Activated T-helper 1 cell treated with Interleukin-2 at 50 U/mL for 16 hours (primary cell): Measurements from ENCODE around the gene CTNNA1.
"Not testable (repeated sequence)": the region's sequence is repeated elsewhere in the genome, so short reads cannot be mapped to it uniquely, and the experiment has no call there.

Source experiments
- DNase-seq: peaks from one replicate; pipeline ENCODE4 v3.0.0-alpha.2; 2020; ENCODE audit warnings: low read depth

Gene CTNNA1

DNA sequence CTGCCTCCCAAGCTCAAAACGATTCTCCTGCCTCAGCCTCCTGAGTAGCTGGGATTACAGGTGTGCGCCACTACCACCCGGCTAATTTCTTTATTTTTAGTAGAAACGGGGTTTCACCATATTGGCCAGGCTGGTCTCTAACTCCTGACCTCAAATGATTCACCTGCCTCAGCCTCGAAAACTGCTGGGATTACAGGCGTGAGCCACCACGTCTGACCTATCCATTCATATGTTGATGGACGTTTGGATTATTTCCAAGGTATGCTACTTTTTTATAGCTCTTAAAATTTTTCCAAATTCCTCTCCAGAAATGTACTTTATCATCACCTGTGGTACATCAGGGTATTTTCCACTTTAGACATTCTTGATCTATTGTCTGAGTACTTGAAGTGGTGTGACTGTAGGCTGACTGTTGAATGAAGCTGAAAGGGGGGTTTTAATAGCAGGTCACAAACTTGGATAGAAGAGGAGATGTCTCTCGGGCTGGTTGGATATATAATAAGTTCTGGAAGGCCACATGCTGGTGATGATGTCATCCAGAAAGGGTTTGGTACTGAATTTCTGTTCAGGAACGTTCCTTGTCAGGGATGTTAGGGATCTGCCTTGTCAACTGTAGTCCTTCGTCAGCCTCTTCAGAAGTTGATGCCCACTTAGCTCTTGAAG is 7.4 kb downstream of the CTNNA1 start:
- no peak for DNase-seq

DNA sequence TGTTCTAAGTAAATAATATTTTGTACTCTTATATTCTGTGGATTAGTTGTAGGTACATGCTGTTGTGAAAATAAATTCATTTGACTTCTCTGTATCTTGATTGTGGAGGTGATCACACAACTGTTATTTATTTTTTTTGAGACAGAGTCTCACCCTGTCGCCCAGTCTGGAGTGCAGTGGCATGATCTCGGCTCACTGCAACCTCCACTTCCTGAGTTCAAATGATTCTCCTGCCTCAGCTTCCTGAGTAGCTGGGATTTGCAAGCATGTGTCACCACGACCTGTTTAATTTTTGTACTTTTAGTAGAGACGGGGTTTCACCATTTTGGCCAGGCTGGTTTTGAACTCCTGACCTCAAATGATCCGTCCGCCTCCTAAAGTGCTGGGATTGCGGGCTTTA is 7.9 kb downstream of the CTNNA1 start:
- not testable (repeated sequence) for DNase-seq

DNA sequence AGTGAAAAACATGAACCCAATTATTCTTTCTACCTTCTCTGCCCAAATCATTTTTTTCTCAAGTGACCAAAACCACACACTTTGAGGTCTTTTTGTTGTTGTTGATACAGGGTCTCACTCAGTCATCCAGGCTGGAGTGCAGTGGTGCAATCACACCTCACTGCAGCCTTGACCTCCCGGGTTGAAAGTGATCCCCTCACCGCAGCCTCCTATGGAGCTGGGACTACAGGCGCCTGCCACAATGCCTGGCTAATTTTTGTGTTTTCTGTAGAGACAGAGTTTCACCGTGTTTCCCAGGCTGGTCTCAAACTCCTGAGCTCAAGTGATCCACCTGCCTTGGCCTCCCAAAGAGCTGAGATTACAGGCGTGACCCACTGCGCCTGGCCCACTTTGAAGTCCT is 8.4 kb downstream of the CTNNA1 start:
- not testable (repeated sequence) for DNase-seq

DNA sequence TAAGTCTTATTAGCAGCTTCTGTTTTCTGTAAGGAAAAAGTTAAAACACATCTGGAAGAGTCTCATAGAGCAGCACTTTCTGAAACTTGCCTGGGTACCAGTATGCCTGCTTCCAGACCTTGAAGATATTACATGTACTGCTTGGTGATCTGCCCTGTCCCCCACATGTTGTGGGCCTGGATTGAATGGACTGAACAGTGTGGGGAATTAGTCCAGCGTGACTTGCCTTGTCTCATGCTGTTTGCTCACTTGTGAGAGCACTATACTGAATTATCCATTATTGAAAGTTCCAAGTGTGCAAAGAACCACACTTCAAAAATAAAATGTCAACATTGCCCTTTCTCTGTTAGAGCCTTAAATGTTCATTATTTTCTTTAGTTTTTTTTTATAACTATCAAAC is 8.9 kb downstream of the CTNNA1 start:
- DNase-seq = no peak

DNA sequence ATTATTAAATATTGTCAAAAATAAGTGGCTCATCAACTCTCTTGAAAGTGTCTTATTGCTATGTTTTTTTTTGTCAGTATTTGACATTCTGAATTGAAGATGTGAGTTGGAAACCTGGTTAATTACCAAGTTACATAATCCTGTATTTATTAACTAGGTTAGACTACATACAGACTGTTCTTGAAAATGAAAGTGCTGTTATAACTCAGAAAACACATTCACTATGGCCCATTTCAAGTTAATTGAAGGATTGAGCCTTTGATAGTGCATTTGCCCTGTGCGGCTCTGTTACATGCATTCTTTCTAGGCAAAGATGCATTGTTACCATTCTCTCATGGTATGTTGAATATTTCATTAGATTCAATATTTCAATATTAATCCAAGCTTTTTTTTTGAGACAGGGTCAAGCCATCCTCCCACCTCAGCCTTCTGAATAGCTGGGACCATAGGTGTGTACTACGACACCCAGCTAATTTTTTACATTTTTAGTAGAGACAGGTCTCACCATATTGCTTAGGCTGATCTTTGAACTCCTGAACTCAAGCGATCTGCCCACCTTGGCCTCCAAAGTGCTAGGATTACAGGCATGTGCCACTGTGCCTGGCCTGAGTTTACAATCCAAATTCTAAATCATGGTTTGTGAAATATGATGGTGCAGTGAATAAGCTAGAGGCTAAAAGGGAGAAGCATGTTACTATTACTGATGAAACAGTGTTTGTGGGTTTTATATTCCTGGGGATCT is 10.0 kb downstream of the CTNNA1 start:
- no peak for DNase-seq

DNA sequence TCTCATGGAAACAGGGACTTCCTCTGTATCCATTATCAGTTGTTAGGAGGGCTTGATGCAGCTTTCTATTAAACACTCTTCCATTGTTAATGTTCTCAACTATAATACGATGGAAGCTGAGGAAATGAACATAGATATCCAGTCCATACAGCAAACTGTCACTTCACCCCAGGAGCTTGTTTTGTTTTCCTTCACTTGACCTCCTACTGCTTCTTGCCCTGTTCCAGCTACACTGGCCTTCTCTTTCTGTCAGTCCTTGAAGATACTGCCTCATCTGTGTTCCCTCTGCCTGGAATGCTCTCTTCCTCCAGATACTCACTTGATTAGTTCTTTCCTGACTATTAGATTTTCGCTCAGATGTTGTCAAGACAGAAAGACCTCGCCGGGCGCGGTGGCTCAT is 17.1 kb downstream of the CTNNA1 start:
- no peak for DNase-seq

DNA sequence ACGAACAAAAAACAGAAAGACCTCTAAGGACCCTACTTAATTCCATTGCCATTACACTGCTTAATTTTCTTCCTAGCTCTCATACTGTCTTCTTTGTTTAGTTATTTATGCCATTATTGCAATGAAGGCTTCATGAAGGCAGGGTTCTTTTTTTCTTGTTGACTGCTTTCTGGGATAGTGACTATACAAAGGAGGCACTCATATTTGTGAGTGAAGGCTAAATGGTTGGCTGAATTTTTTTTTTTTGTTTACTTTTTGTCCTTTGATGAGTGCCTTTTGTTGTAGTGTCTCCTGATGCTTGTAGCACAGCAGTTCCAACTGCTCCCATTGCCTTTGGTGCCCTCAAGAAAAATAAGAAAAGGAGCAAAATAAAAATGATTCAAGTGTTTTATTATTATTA is 17.8 kb downstream of the CTNNA1 start:
- DNase-seq = no peak

DNA sequence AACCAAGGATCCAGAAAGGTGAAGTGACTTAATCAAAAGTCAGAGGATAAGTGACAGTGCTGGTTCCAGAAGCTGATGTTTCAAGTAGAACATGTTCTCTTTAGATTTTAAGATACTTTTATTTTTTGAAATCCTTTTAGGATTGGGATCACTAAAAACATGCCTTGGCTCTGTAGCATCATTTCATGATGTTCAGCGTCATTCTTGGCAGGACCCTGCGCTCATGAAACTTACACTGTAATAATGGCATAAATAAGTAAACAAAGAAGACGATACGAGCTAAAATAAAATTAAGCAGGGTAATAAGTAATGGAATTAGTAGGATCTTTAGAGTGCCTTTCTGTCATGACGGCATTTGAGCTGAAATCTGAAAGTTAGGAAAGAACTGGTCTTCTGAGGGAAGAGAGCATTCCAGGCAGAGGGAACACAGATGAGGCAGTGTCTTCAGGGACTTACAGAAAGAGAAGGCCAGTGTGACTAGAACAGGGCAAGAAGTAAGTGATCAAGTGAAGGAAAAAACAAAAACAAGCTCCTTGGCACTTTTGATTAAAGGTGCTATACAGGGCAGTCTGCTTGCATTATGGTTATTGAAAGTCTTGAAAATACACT is 19.9 kb downstream of the CTNNA1 start:
- no peak for DNase-seq

DNA sequence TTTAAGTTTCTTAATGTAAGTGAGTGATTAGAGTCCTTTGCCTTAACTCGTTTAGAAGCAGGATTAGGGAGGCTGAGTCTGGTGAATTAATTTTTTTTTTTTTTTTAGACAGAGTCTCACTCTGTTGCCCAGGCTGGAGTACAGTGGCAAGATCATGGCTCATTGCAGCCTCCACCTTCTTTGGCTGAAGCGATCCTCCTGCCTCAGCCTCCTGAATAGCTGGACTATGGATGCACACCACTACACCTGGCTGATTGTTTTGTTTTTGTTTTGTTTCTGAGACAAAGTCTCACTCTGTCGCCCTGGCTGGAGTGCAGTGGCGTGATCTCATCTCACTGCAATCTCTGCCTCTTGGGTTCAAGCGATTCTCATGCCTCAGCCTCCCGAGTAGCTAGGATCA is 20.4 kb downstream of the CTNNA1 start:
- not testable (repeated sequence) for DNase-seq

DNA sequence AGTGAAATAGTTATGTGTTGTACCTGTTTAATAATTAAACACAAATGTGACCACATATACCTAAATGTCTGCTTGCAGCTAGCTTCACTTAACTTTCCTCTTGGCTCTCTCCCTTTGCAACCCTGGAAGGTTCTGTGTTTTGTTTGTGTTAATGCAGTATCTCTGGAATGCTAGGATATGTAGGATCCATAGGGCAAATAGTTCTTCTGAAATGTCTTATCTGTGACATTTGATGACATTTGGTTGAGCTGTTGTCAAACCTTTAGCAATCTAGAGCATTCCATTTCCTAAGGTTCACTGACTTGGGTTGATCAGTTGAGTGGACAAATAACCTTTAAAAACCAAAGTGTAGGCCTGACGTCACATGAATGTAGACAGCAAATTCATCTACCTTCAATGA is 21.8 kb downstream of the CTNNA1 start:
- DNase-seq = no peak

DNA sequence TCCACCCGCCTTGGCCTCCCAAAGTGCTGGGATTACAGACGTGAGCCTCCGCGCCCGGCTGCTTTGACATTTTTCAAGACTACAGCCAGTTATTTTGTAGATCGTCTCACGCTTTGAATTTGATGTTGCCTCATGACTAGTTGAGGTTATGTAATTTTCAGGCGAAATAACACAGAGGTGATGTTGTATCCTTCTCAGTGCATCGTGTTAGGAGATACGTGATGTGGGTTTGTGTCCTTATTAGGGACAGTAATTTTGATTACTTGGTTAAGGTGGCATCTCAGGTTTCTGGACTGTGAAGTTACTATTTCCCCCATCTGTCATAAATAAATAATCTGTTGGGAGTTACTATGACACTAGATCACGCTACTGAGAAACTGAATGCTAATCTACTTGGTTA is 25.0 kb downstream of the CTNNA1 start:
- no peak for DNase-seq

DNA sequence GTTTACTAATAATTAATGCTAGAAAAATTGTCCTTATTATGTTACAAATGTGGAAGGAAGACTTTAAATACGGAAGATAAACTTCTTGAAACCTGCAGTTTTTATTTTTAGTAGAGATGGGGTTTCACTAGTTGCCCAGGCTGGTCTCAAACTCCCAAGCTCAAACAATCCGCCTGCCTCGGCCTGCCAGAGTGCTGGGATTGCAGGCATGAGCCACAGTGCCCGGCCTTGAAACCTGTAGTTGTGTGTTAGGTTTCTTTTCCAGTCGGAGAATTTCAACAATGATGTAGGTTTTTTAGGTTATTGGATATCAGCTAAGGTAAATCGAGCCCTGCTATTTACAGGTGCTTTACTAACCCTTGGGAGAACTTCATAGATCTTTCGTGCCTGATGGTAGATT is 30.8 kb downstream of the CTNNA1 start:
- no peak for DNase-seq

DNA sequence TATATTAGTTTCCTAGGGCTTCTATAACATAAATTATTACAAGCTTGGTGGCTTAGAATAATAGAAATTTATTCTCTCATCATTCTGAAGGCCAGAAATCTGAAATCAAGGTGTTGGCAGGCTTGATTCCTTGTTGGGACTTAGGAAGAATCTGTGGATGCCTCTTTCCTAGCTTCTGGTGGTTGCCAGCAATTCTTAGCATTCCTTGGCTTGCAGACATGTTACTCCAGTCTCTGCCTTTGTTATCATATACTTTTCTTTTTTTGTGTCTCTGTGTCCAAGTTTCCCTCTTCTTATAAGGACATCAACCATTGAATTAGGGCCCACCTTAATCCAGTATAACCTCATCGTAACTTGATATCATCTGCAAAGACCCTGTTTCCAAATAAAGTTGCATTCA is 31.4 kb downstream of the CTNNA1 start:
- no peak for DNase-seq

DNA sequence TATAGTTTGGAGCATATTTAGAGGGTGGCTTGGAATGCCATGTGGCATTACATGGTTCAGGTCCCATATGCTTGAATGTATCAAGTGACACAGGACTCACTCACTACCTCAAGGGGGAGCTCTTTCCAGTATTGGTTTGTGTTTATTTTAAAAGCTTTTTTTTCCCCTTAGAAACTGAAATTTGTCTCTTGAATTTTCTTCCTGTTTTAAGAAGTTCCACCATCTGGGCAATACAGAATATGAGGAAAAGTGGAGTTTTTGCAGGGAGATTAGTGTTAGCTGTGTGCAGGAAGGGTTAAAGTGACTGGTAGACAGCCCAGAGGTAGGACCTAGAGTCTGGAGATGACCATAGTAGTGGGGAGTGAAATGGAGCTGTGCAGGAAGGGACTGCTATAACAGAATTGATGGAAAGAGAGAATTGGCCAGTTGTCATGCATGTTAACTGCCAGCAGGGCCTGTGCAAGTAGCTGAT is 36.6 kb downstream of the CTNNA1 start:
- DNase-seq = no peak

DNA sequence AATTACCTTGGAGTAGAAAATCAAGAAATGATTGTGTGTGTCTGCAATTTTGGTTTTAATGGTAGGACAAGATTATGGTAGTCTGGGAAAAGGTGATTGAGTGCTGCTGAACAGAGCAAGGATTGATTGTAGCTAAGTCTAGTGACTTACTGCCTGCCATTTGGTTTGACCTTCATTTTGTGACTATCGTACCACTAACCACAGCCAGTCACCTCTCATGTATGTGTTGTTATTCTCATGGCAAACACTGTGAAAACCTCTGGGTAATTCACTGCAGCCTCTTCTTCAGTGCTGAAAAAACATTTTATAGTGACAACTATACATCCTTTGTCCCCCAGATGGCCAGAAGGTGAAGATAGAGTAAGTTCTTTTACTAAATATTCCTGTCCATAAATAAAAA is 37.5 kb downstream of the CTNNA1 start:
- no peak for DNase-seq

DNA sequence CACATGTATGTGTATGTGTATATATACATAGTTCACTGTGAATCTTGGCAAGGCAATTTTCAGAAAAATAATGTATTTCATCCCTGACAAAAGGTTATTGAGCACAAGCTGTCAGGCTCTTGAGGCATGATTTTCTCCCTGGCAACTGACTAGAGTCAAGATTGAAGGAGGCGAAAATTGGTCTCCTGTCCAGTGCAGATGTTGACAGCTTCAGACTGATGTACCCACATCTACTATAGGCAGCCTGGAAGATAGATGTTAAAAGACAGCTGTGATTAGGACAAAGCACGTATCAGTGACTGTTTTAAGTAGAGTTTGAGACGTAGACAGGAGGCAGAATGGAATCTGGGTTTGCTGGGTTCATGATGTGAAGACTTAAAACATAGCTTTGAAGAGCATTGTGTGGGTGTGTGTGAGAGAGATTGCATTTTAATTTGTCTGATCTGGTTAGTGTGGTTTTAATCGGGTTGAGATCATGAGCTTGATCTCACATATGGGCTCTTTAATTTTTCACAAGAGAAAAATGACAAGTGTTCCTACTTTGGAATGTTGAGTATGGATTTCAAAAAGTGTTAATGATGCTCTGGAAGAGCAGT is 39.1 kb downstream of the CTNNA1 start:
- DNase-seq = no peak

DNA sequence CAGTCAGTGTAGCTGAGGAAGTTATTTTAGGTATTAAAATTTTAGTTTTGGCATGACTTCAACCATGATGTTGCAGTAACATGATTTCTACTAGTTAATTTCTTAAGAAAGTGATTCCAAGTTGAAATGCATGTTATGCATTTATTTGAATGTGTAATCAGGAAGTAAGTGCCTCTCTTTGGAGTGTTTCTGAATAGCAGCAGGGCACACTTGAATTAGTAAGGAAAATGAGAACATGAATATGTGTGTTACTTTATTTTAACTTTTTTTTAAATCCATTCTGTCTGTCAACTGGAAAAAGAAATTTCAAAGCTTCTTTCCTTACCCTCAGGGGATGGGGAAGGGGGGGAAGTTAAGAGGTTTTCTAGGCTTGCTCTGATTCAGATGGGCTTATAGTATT is 40.4 kb downstream of the CTNNA1 start:
- DNase-seq = no peak

DNA sequence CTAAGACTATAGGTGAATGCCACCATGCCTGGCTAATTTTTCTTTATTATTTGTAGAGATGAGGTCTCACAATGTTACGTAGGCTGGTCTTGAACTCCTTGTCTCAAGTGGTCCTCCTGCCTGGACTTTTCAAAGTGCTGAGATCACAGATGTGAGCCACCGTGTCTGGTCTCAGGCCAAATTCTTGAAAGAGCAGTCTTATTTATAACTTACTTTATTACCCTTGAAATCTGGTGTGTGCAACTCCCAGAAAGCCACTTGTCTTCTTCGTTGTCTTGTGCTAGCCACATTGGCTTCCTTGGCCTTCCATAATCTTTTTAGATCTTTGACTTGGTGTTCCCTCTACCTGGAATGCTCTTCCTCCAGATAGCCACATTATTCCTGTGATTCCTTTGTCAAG is 50.1 kb downstream of the CTNNA1 start:
- no peak for DNase-seq

DNA sequence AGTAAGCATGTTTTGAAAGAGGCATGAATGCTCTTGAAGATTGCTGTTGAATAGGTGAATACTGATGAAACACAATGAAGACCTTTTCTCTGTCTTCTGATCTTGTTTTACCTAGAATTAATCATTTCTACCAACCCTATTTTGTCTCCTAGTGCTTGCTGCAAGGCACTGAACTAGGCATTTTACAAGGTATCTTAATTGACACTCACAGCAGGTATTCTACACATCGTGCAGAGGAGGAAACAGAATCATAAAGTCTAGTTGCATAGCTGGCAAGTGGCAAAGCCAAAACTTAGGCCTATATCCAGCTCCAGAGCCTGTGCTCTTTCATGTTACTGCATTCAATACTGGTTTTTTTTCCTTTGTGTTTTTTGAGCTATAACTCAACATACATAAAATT is 50.7 kb downstream of the CTNNA1 start:
- no peak for DNase-seq

DNA sequence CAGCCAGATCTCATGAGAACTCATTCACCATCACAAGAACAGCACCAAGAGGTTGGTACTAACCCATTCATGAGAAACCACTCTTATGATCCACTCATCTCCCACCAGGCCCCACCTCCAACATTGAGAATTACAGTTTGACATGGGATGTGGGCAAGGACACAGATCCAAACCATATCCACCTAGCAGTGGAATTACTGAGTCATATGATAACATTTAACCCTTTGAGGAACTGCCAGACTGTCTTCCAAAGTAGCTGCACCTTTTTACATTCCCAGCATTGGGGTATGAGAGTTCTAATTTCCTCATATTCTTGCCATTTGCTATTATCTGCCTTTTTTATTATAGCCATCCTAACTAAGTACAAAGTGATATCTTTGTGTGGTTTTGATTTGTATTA is 51.9 kb downstream of the CTNNA1 start:
- DNase-seq = no peak

DNA sequence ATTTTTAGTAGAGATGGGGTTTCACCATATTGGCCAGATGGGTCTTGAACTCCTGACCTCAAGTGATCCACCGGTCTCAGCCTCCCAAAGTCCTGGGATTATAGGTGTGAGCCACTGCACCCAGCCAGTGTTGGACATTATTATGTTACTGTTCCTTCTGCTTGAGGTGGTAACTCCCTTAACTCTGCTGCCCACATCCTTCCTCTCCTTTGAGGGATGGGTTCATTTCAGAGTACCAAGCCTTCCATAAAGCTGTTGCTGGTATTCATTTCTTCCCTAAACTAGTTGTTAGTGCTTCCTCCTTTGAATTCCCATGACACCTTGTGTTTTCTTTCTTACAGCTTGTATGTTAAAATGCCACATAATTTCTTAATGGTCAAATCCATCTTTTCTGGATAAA is 54.0 kb downstream of the CTNNA1 start:
- no peak for DNase-seq

DNA sequence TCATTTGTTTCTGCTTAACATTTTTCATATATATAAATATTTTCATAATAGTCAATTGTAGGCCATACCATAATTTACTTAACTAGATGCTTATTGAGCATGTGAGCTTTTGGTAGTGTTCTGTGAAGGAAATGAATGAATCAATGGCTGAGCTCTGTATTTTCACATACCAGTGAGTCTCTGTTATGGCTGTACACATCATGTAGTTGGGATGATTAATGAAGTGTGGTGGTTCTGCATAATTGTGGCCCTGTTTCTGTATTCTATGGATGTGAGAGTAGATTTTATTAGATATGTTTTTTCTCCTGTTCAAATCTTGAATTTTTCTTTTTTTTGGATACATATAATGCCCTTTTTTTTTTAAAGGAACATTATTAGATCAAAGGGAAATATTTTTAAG is 56.2 kb downstream of the CTNNA1 start:
- no peak for DNase-seq

DNA sequence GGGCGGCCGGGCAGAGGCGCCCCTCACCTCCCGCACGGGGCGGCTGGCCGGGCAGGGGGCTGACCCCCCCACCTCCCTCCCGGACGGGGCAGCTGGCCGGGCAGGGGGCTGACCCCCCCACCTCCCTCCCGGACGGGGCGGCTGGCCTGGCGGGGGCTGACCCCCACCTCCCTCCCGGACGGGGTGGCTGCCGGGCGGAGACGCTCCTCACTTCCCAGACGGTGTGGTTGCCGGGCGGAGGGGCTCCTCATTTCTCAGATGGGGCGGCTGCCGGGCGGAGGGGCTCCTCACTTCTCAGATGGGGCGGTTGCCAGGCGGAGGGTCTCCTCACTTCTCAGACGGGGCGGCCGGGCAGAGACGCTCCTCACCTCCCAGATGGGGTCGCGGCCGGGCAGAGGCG is 57.6 kb downstream of the CTNNA1 start:
- not testable (repeated sequence) for DNase-seq
